SW 1271 (cell line): Measurements from ENCODE around the gene FAM228A.
"Not testable (repeated sequence)": the region's sequence is repeated elsewhere in the genome, so short reads cannot be mapped to it uniquely, and the experiment has no call there.

Experiments
- DNase-seq, 2 experiments: peaks; one replicate each; lab custom pipeline; 2025; lab: John Stamatoyannopoulos, UW

FAM228A gene

GRCh38 chr2:24191156-24191555, 16.3 kb downstream of the FAM228A start:
- DNase-seq: no peak

- no peak for DNase-seq
Observed at GRCh38 chr2:24191848-24192247, 17.0 kb downstream of the FAM228A start.

- DNase-seq: not testable (repeated sequence)
Observed at GRCh38 chr2:24197213-24197612, 22.4 kb downstream of the FAM228A start.

GRCh38 chr2:24199968-24200590, 25.2 kb downstream of the FAM228A start:
- no peak for DNase-seq

GRCh38 chr2:24200799-24201198, 25.9 kb downstream of the FAM228A start:
- DNase-seq: no peak

- no peak for DNase-seq
Observed at GRCh38 chr2:24203029-24203786, 28.4 kb downstream of the FAM228A start.

- no peak for DNase-seq
Observed at GRCh38 chr2:24203787-24204150, 28.9 kb downstream of the FAM228A start.

GRCh38 chr2:24204505-24204904, 29.7 kb downstream of the FAM228A start:
- no peak for DNase-seq

- no peak for DNase-seq
Observed at GRCh38 chr2:24205131-24205530, 30.3 kb downstream of the FAM228A start.

GRCh38 chr2:24206242-24206641, 31.4 kb downstream of the FAM228A start:
- DNase-seq: no peak

GRCh38 chr2:24206714-24207113, 31.9 kb downstream of the FAM228A start:
- no peak for DNase-seq

- no peak for DNase-seq
Observed at GRCh38 chr2:24207359-24207758, 32.5 kb downstream of the FAM228A start.

- DNase-seq: no peak
Observed at GRCh38 chr2:24208490-24208889, 33.6 kb downstream of the FAM228A start.

GRCh38 chr2:24209389-24210105, 34.7 kb downstream of the FAM228A start:
- no peak for DNase-seq

- DNase-seq: no peak
Observed at GRCh38 chr2:24210106-24210455, 35.2 kb downstream of the FAM228A start.

- no peak for DNase-seq
Observed at GRCh38 chr2:24210723-24211122, 35.9 kb downstream of the FAM228A start.

GRCh38 chr2:24211408-24211807, 36.6 kb downstream of the FAM228A start:
- no peak for DNase-seq

- no peak for DNase-seq
Observed at GRCh38 chr2:24214880-24215279, 40.0 kb downstream of the FAM228A start.

GRCh38 chr2:24220554-24221291, 45.9 kb downstream of the FAM228A start:
- DNase-seq: no peak

- DNase-seq: no peak
Observed at GRCh38 chr2:24221343-24222050, 46.6 kb downstream of the FAM228A start.

- DNase-seq: no peak
Observed at GRCh38 chr2:24222946-24223345, 48.1 kb downstream of the FAM228A start.
